ENCODE measurements around the gene NTM. TPM values are rescaled to one million over a fixed set of nuclear protein-coding genes. Genes with fewer than 3 reads are reported as not detected.

The NTM gene
- polyA plus RNA-seq, 4 donors, result 0.94 to 3.1 (median 1.4) TPM; not detected in 1

DNA sequence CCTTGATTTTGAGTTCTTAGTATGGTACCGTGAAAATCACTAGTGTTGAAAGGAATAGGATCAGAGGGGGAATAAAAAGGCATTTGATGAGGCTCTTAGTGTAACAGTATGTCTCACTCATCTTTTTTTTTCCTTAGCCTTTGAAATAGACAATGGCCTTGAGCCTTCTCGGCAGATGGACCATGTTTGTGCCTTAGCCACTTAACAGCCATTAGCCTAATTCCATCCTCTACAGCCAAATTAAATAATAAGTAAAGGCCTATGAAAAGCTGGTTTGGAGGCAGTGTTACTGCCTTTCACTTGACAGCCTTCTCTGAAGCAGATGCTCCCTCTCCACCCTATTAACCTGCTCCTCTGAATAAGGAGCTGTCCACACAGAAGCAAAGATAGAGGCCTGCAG, 580.7 kb downstream of the NTM start:
- WGBS, 3 donors, result 81 to 85% (median 82%) methylated on average over 2 of the region's 2 CpGs
- H3K4me3 ChIP-seq (ENCODE audit: low read depth in 1 of 3, low read length in 3 of 3), result no peak overlapping the region
- no peak for DNase-seq
- H3K36me3 ChIP-seq (ENCODE audit: control insufficient read depth in 3 of 3, insufficient read depth in 2 of 3, low read depth in 1 of 3, low read length in 3 of 3), result no peaks in the 10 kb centered on the region
- H3K9me3 ChIP-seq (ENCODE audit: control insufficient read depth in 2 of 2, insufficient read depth in 1 of 2, low read depth in 1 of 2, low read length in 1 of 2), result no peaks in the 10 kb centered on the region
- no peaks in the 10 kb centered on the region for H3K27me3 ChIP-seq (ENCODE audit: control insufficient read depth in 3 of 3, insufficient read depth in 3 of 3, low read length in 3 of 3)
- FAIRE-seq, result no peak
- H3K27ac ChIP-seq (ENCODE audit: low read depth in 1 of 3, low read length in 2 of 3), result no peak overlapping the region
- H3K4me1 ChIP-seq (ENCODE audit: control insufficient read depth in 3 of 3, insufficient read depth in 2 of 3, low read depth in 1 of 3, low read length in 2 of 3), result no peaks in the 10 kb centered on the region

- no peaks in the 10 kb centered on the region for H3K4me1 ChIP-seq (ENCODE audit: control insufficient read depth in 3 of 3, insufficient read depth in 2 of 3, low read depth in 1 of 3, low read length in 2 of 3)
- H3K36me3 ChIP-seq (ENCODE audit: control insufficient read depth in 3 of 3, insufficient read depth in 2 of 3, low read depth in 1 of 3, low read length in 3 of 3), result no peaks in the 10 kb centered on the region
- DNase-seq, result no peak
- FAIRE-seq, result no peak
- no peak overlapping the region for H3K4me3 ChIP-seq (ENCODE audit: low read depth in 1 of 3, low read length in 3 of 3)
- 76 to 87% (median 80%) methylated on average over 10 of the region's 10 CpGs for WGBS, 3 donors
- no peaks in the 10 kb centered on the region for H3K9me3 ChIP-seq (ENCODE audit: control insufficient read depth in 2 of 2, insufficient read depth in 1 of 2, low read depth in 1 of 2, low read length in 1 of 2)
- no peaks in the 10 kb centered on the region for H3K27me3 ChIP-seq (ENCODE audit: control insufficient read depth in 3 of 3, insufficient read depth in 3 of 3, low read length in 3 of 3)
- H3K27ac ChIP-seq (ENCODE audit: low read depth in 1 of 3, low read length in 2 of 3), result no peak overlapping the region
Measured at GRCh38 chr11:131954146-131954545, 583.7 kb downstream of the NTM start.

DNA sequence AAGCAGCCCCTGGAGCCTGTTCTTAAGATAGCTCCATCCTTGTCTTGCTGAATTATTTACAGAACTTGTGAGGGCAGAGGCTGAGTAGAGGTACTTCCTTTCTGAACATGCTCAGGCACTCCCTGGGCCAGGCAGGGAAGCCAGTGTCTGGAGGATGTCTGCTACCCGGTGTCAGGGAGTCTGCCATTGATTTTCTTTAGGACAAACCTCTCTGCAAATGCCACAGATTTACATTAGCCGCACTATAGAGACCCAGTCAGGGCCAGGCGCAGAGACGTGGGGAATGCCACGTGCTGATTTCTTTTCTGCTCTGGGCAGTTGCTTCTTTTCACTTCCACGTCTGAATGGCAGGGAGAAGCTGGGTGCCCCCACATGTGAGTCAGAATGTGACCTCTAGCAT, 585.5 kb downstream of the NTM start:
- no peak for FAIRE-seq
- WGBS, 3 donors, result 48 to 56% (median 55%) methylated on average over 6 of the region's 6 CpGs
- Histone ChIP-seq H3K4me3 (ENCODE audit: low read depth in 1 of 3, low read length in 3 of 3) (no peak overlapping the region), H3K36me3 (ENCODE audit: control insufficient read depth in 3 of 3, insufficient read depth in 2 of 3, low read depth in 1 of 3, low read length in 3 of 3) (no peaks in the 10 kb centered on the region), H3K27me3 (ENCODE audit: control insufficient read depth in 3 of 3, insufficient read depth in 3 of 3, low read length in 3 of 3) (no peaks in the 10 kb centered on the region), H3K4me1 (ENCODE audit: control insufficient read depth in 3 of 3, insufficient read depth in 2 of 3, low read depth in 1 of 3, low read length in 2 of 3) (no peaks in the 10 kb centered on the region), H3K27ac (ENCODE audit: low read depth in 1 of 3, low read length in 2 of 3) (no peak overlapping the region), H3K9me3 (ENCODE audit: control insufficient read depth in 2 of 2, insufficient read depth in 1 of 2, low read depth in 1 of 2, low read length in 1 of 2) (no peaks in the 10 kb centered on the region)
- DNase-seq, result no peak

GRCh38 chr11:131957201-131957600, 586.8 kb downstream of the NTM start:
- H3K4me3 ChIP-seq (ENCODE audit: low read depth in 1 of 3, low read length in 3 of 3), result no peak overlapping the region
- WGBS, 3 donors, result 80 to 86% (median 81%) methylated on average over 2 of the region's 2 CpGs
- H3K9me3 ChIP-seq (ENCODE audit: control insufficient read depth in 2 of 2, insufficient read depth in 1 of 2, low read depth in 1 of 2, low read length in 1 of 2), result no peaks in the 10 kb centered on the region
- H3K36me3 ChIP-seq (ENCODE audit: control insufficient read depth in 3 of 3, insufficient read depth in 2 of 3, low read depth in 1 of 3, low read length in 3 of 3), result no peaks in the 10 kb centered on the region
- no peak overlapping the region for H3K27ac ChIP-seq (ENCODE audit: low read depth in 1 of 3, low read length in 2 of 3)
- DNase-seq, result no peak
- no peaks in the 10 kb centered on the region for H3K27me3 ChIP-seq (ENCODE audit: control insufficient read depth in 3 of 3, insufficient read depth in 3 of 3, low read length in 3 of 3)
- no peak for FAIRE-seq
- no peaks in the 10 kb centered on the region for H3K4me1 ChIP-seq (ENCODE audit: control insufficient read depth in 3 of 3, insufficient read depth in 2 of 3, low read depth in 1 of 3, low read length in 2 of 3)

- no peak for DNase-seq
Measured at GRCh38 chr11:131957875-131958274, 587.5 kb downstream of the NTM start.

DNA sequence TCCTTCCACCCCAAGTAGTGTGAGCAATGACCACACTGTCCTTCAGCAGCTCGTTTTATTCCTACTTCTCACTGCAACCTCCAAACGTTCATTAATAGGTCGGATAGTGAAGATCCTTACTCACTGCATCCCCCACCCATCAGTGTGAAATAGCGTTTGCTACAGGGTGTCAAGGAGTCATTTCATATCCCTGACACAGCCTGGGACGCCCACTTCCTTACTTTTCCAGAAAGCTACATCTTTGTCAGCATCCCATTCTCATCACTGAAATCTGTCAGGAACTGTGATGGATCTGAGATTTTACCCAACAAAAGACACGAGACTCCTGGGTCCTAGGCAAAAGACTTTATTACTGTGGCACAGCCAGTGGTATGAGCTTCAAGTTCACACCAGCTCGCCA, 592.4 kb downstream of the NTM start:
- no peaks in the 10 kb centered on the region for H3K9me3 ChIP-seq (ENCODE audit: control insufficient read depth in 2 of 2, insufficient read depth in 1 of 2, low read depth in 1 of 2, low read length in 1 of 2)
- WGBS, 3 donors, result 68 to 79% (median 69%) methylated on average over 7 of the region's 7 CpGs
- FAIRE-seq, result no peak
- no peak overlapping the region for H3K27ac ChIP-seq (ENCODE audit: low read depth in 1 of 3, low read length in 2 of 3)
- no peak for DNase-seq
- H3K36me3 ChIP-seq (ENCODE audit: control insufficient read depth in 3 of 3, insufficient read depth in 2 of 3, low read depth in 1 of 3, low read length in 3 of 3), result no peaks in the 10 kb centered on the region
- H3K27me3 ChIP-seq (ENCODE audit: control insufficient read depth in 3 of 3, insufficient read depth in 3 of 3, low read length in 3 of 3), result no peaks in the 10 kb centered on the region
- H3K4me1 ChIP-seq (ENCODE audit: control insufficient read depth in 3 of 3, insufficient read depth in 2 of 3, low read depth in 1 of 3, low read length in 2 of 3), result no peaks in the 10 kb centered on the region
- no peak overlapping the region for H3K4me3 ChIP-seq (ENCODE audit: low read depth in 1 of 3, low read length in 3 of 3)

More at GRCh38 chr11:131957875-131958274, 587.5 kb downstream of the NTM start:
- Histone ChIP-seq H3K27ac (ENCODE audit: low read depth in 1 of 3, low read length in 2 of 3) (no peak overlapping the region), H3K4me3 (ENCODE audit: low read depth in 1 of 3, low read length in 3 of 3) (no peak overlapping the region), H3K9me3 (ENCODE audit: control insufficient read depth in 2 of 2, insufficient read depth in 1 of 2, low read depth in 1 of 2, low read length in 1 of 2) (no peaks in the 10 kb centered on the region), H3K36me3 (ENCODE audit: control insufficient read depth in 3 of 3, insufficient read depth in 2 of 3, low read depth in 1 of 3, low read length in 3 of 3) (no peaks in the 10 kb centered on the region), H3K27me3 (ENCODE audit: control insufficient read depth in 3 of 3, insufficient read depth in 3 of 3, low read length in 3 of 3) (no peaks in the 10 kb centered on the region), H3K4me1 (ENCODE audit: control insufficient read depth in 3 of 3, insufficient read depth in 2 of 3, low read depth in 1 of 3, low read length in 2 of 3) (no peaks in the 10 kb centered on the region)
- no peak for FAIRE-seq
- 74 to 85% (median 76%) methylated on average over 6 of the region's 6 CpGs for WGBS, 3 donors

- H3K4me1 ChIP-seq (ENCODE audit: control insufficient read depth in 3 of 3, insufficient read depth in 2 of 3, low read depth in 1 of 3, low read length in 2 of 3), result no peaks in the 10 kb centered on the region
- no peaks in the 10 kb centered on the region for H3K36me3 ChIP-seq (ENCODE audit: control insufficient read depth in 3 of 3, insufficient read depth in 2 of 3, low read depth in 1 of 3, low read length in 3 of 3)
- no peak overlapping the region for H3K4me3 ChIP-seq (ENCODE audit: low read depth in 1 of 3, low read length in 3 of 3)
- H3K27me3 ChIP-seq (ENCODE audit: control insufficient read depth in 3 of 3, insufficient read depth in 3 of 3, low read length in 3 of 3), result no peaks in the 10 kb centered on the region
- WGBS, 3 donors, result 71 to 78% (median 77%) methylated on average over 9 of the region's 9 CpGs
- no peak overlapping the region for H3K27ac ChIP-seq (ENCODE audit: low read depth in 1 of 3, low read length in 2 of 3)
- H3K9me3 ChIP-seq (ENCODE audit: control insufficient read depth in 2 of 2, insufficient read depth in 1 of 2, low read depth in 1 of 2, low read length in 1 of 2), result no peaks in the 10 kb centered on the region
- FAIRE-seq (no peak), DNase-seq (no peak)
Measured at GRCh38 chr11:131964698-131965483, 594.5 kb downstream of the NTM start.

GRCh38 chr11:131965504-131965903, 595.1 kb downstream of the NTM start:
- H3K4me3 ChIP-seq (ENCODE audit: low read depth in 1 of 3, low read length in 3 of 3), result no peak overlapping the region
- 55 to 64% (median 60%) methylated on average over 3 of the region's 3 CpGs for WGBS, 3 donors
- no peak for DNase-seq

DNA sequence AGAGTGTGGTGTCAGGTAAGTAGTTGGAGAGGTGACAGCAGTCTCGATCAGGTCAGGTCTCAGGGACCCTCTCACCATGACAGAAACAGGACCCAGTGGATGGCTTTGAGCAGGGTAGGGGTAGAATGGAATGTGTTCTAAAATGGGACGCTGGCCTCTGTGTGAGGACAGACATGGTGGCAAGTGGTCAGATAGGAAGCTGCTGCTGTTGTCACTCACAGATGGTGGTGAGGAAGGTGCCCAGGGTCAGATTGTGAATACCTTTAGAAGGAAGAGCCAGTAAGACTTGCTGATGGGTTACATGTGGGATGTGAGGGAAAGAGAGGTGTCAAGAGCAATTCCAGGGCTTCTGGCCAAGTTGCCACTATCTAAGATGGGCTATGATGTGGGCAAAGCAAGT, 596.3 kb downstream of the NTM start:
- Histone ChIP-seq H3K4me1 (ENCODE audit: control insufficient read depth in 3 of 3, insufficient read depth in 2 of 3, low read depth in 1 of 3, low read length in 2 of 3) (no peaks in the 10 kb centered on the region), H3K9me3 (ENCODE audit: control insufficient read depth in 2 of 2, insufficient read depth in 1 of 2, low read depth in 1 of 2, low read length in 1 of 2) (no peaks in the 10 kb centered on the region), H3K27me3 (ENCODE audit: control insufficient read depth in 3 of 3, insufficient read depth in 3 of 3, low read length in 3 of 3) (no peaks in the 10 kb centered on the region), H3K27ac (ENCODE audit: low read depth in 1 of 3, low read length in 2 of 3) (no peak overlapping the region), H3K4me3 (ENCODE audit: low read depth in 1 of 3, low read length in 3 of 3) (no peak overlapping the region), H3K36me3 (ENCODE audit: control insufficient read depth in 3 of 3, insufficient read depth in 2 of 3, low read depth in 1 of 3, low read length in 3 of 3) (no peaks in the 10 kb centered on the region)
- 72 to 87% (median 78%) methylated on average over 2 of the region's 2 CpGs for WGBS, 3 donors
- DNase-seq (no peak), FAIRE-seq (no peak)

More at GRCh38 chr11:131965504-131965903, 595.1 kb downstream of the NTM start:
- Histone ChIP-seq H3K9me3 (ENCODE audit: control insufficient read depth in 2 of 2, insufficient read depth in 1 of 2, low read depth in 1 of 2, low read length in 1 of 2) (no peaks in the 10 kb centered on the region), H3K4me1 (ENCODE audit: control insufficient read depth in 3 of 3, insufficient read depth in 2 of 3, low read depth in 1 of 3, low read length in 2 of 3) (no peaks in the 10 kb centered on the region), H3K27me3 (ENCODE audit: control insufficient read depth in 3 of 3, insufficient read depth in 3 of 3, low read length in 3 of 3) (no peaks in the 10 kb centered on the region), H3K36me3 (ENCODE audit: control insufficient read depth in 3 of 3, insufficient read depth in 2 of 3, low read depth in 1 of 3, low read length in 3 of 3) (no peaks in the 10 kb centered on the region), H3K27ac (ENCODE audit: low read depth in 1 of 3, low read length in 2 of 3) (no peak overlapping the region)
- no peak for FAIRE-seq

All from small intestine (tissue), 7 donors.